IMR-90 (cell line): ENCODE results near the gene MAN2B1. TPM values are rescaled to one million over a fixed set of nuclear protein-coding genes. Genes with fewer than 3 reads are reported as not detected.

Source experiments
- ATAC-seq: fragments of 200-7000 bp; cut with Tn5 transposase; 2 replicates; pipeline ENCODE4 v1.9.1; 2020; ENCODE audit warnings: low read depth, mild to moderate bottlenecking, moderate library complexity
- BruUV-seq: library from RNA; stranded (reverse); fragments of 400-500 nt; replicated peaks from 2 replicates; lab custom pipeline; 2021; lab: Mats Ljungman, UMichigan
- CTCF ChIA-PET: fragments of 300-600 bp; formaldehyde crosslinking; extraction: SDS; loops from one replicate; lab custom pipeline; 2021; ENCODE audit warnings: antibody characterized with exemption; lab: Yijun Ruan, JAX
- POLR2A ChIA-PET: fragments of 300-600 bp; sonication (Branson Sonifier 250); formaldehyde crosslinking; loops from one replicate; lab custom pipeline; 2022; ENCODE audit warnings: antibody characterized with exemption; ENCODE audit not compliant: unreplicated experiment; lab: Charles Lee
- DNase-seq: peaks from one replicate; pipeline ENCODE4 v3.0.0; 2013
- H2AFZ ChIP-seq: replicated peaks from 2 replicates; pipeline ENCODE3; 2013; ENCODE audit warnings: low read length, mild to moderate bottlenecking; ENCODE audit not compliant: poor library complexity
- H2AK5ac ChIP-seq: 2 replicates; pipeline ENCODE4 v1.6.1; 2013; ENCODE audit warnings: low read depth, low read length, inconsistent platforms
- H2AK9ac ChIP-seq: replicated peaks from 2 replicates; pipeline ENCODE3; 2013; ENCODE audit warnings: mild to moderate bottlenecking, low read depth, low read length, moderate library complexity; ENCODE audit not compliant: poor library complexity
- H2BK120ac ChIP-seq: 2 replicates; pipeline ENCODE4 v1.6.1; 2013; ENCODE audit warnings: low read depth, low read length, inconsistent platforms
- H2BK15ac ChIP-seq: 3 replicates; pipeline ENCODE4 v1.6.1; 2013; ENCODE audit warnings: low read depth, low read length, inconsistent platforms
- H2BK20ac ChIP-seq: 2 replicates; pipeline ENCODE4 v1.6.1; 2013; ENCODE audit warnings: low read depth, mild to moderate bottlenecking, inconsistent platforms, low read length, moderate library complexity
- H2BK5ac ChIP-seq: 2 replicates; pipeline ENCODE4 v1.6.1; 2013; ENCODE audit warnings: mild to moderate bottlenecking, low read depth, low read length, inconsistent platforms; ENCODE audit not compliant: poor library complexity, severe bottlenecking
- H3K14ac ChIP-seq: replicated peaks from 2 replicates; pipeline ENCODE4 v1.6.1; 2013; ENCODE audit warnings: low read depth, low read length, inconsistent platforms
- H3K18ac ChIP-seq: 2 replicates; pipeline ENCODE4 v1.6.1; 2013; ENCODE audit warnings: low read depth, low read length, control low read depth
- H3K23ac ChIP-seq: 2 replicates; pipeline ENCODE4 v1.6.1; 2013; ENCODE audit warnings: low read depth, low read length, inconsistent platforms
- H3K27ac ChIP-seq: 2 replicates; pipeline ENCODE4 v1.5.1; 2013; ENCODE audit warnings: mild to moderate bottlenecking, control low read depth, low read length; ENCODE audit not compliant: insufficient read depth
- H3K27me3 ChIP-seq: 2 replicates; pipeline ENCODE4 v1.6.1; 2013; ENCODE audit warnings: low read length; ENCODE audit not compliant: control insufficient read depth, insufficient read depth
- H3K36me3 ChIP-seq: 2 replicates; pipeline ENCODE4 v1.6.1; 2013; ENCODE audit warnings: low read length, mixed read lengths; ENCODE audit not compliant: control insufficient read depth, insufficient read depth
- H3K4ac ChIP-seq: 2 replicates; pipeline ENCODE4 v1.6.1; 2013; ENCODE audit warnings: low read depth, low read length, inconsistent platforms
- H3K4me1 ChIP-seq: 2 replicates; pipeline ENCODE4 v1.6.1; 2013; ENCODE audit warnings: low read length, mixed read lengths; ENCODE audit not compliant: control insufficient read depth, insufficient read depth
- H3K4me2 ChIP-seq: 2 replicates; pipeline ENCODE4 v1.6.1; 2013; ENCODE audit warnings: low read depth, mild to moderate bottlenecking, control low read depth, low read length, moderate library complexity
- H3K4me3 ChIP-seq: 2 replicates; pipeline ENCODE4 v1.5.1; 2013; ENCODE audit warnings: low read depth, mild to moderate bottlenecking, control low read depth, low read length, moderate library complexity; ENCODE audit not compliant: insufficient read depth
- H3K56ac ChIP-seq: 2 replicates; pipeline ENCODE4 v1.6.1; 2013; ENCODE audit warnings: low read length, inconsistent platforms; ENCODE audit not compliant: insufficient read depth; ENCODE audit errors: extremely low read depth
- H3K79me1 ChIP-seq, 2 experiments: 2 replicates each; pipeline ENCODE4 v1.6.1; 2013; ENCODE audit warnings: low read length in 2 of 2, inconsistent platforms in 1 of 2, low read depth in 1 of 2
- H3K9ac ChIP-seq: 2 replicates; pipeline ENCODE4 v1.6.1; 2013; ENCODE audit warnings: low read depth, low read length, control low read depth
- H3K9me1 ChIP-seq: 2 replicates; pipeline ENCODE4 v1.6.1; 2013; ENCODE audit warnings: low read length, inconsistent platforms; ENCODE audit not compliant: insufficient read depth
- H3K9me3 ChIP-seq: 2 replicates; pipeline ENCODE4 v1.6.1; 2013; ENCODE audit warnings: low read length; ENCODE audit not compliant: control insufficient read depth, insufficient read depth
- H4K20me1 ChIP-seq: 2 replicates; pipeline ENCODE4 v1.6.1; 2013; ENCODE audit warnings: low read length, inconsistent platforms; ENCODE audit not compliant: insufficient read depth
- H4K5ac ChIP-seq: 2 replicates; pipeline ENCODE4 v1.6.1; 2013; ENCODE audit warnings: mild to moderate bottlenecking, low read depth, low read length, control low read depth
- H4K8ac ChIP-seq, 2 experiments: 2 replicates each; pipeline ENCODE4 v1.6.1; 2013; ENCODE audit warnings: low read depth in 2 of 2, low read length in 2 of 2, control low read depth in 1 of 2, inconsistent platforms in 1 of 2
- H4K91ac ChIP-seq: 2 replicates; pipeline ENCODE4 v1.6.1; 2013; ENCODE audit warnings: low read depth, low read length, inconsistent platforms; ENCODE audit not compliant: insufficient read depth
- MAZ ChIP-seq: IDR thresholded peaks from 2 replicates; pipeline ENCODE4 v1.6.1; 2012; ENCODE audit warnings: low read depth, mild to moderate bottlenecking, low read length, improper control_type of control experiment, moderate library complexity, borderline replicate concordance
- MXI1 ChIP-seq: IDR thresholded peaks from 2 replicates; pipeline ENCODE4 v1.6.1; 2012; ENCODE audit warnings: low read depth, mild to moderate bottlenecking, low read length, moderate library complexity, borderline replicate concordance
- RCOR1 ChIP-seq: IDR thresholded peaks from 2 replicates; pipeline ENCODE4 v1.6.1; 2012; ENCODE audit warnings: mild to moderate bottlenecking, low read length, improper control_type of control experiment; ENCODE audit not compliant: insufficient replicate concordance
- USF2 ChIP-seq: fragments of 150-350 bp; IDR thresholded peaks from 2 replicates; pipeline ENCODE4 v1.6.1; 2017; ENCODE audit warnings: mild to moderate bottlenecking, antibody characterized with exemption, low read length, low read depth
- WGBS, 2 experiments: methylation state at CpG; one replicate each; pipeline versions ENCODE4 v1.1.5 to v1.1.7; 2013; ENCODE audit warnings: missing lambda C conversion rate in 2 of 2; ENCODE audit not compliant: insufficient read length in 1 of 2; ENCODE audit errors: extremely low coverage in 2 of 2; 5-methylcytosine and 5-hydroxymethylcytosine counted together
- dilution Hi-C: fragments of 300-500 bp; cut with HindIII; formaldehyde crosslinking; loops from one replicate; pipeline ENCODE4 v1.14.3; 2018; ENCODE audit warnings: low sequenced_read_pairs; ENCODE audit not compliant: unreplicated experiment
- in situ Hi-C: fragments of 300-500 bp; cut with MboI; formaldehyde crosslinking; loops from 3 replicates; pipeline ENCODE4 v1.14.3; 2019; ENCODE audit warnings: low sequenced_read_pairs, inconsistent platforms, mixed read lengths
- intact Hi-C: fragments of 100-400 bp; cut with micrococcal nuclease; formaldehyde crosslinking; loops from 2 replicates; pipeline ENCODE4 v1.10.0; 2022
- polyA plus RNA-seq, 3 experiments: library from polyadenylated mRNA; depleted of rRNA; stranded (reverse); fragments of >200 nt; gene quantifications; 2 replicates each; pipeline ENCODE4 v1.2.3, GENCODE V29; 2012; ENCODE audit warnings: low replicate concordance in 1 of 3
- total RNA-seq: library from RNA; depleted of rRNA; stranded (reverse); fragments of >200 nt; gene quantifications from 2 replicates; pipeline ENCODE4 v1.2.3, GENCODE V29; 2012

MAN2B1 gene
- total and polyA plus RNA-seq, 2 of the 4 experiments (the other 2 are of a cell fraction), result 10.4 to 55.4 TPM

GRCh38 chr19:12611361-12611699 is 55.2 kb downstream of the MAN2B1 start:
- DNase-seq (peak; percentile 74), ATAC-seq (peak; percentile 70)
- Histone ChIP-seq H4K20me1 (peaks cover 31% of the 10 kb centered on the region), H3K9me3 (no peaks in the 10 kb centered on the region), H3K36me3 (peaks cover 30% of the 10 kb centered on the region), H3K14ac (peak overlapping the region; percentile 58), H4K8ac (peak overlapping the region; percentile 7 to 90), H3K4me3 (peak overlapping the region; percentile 70), H3K4me2 (peak overlapping the region; percentile 99), H2AFZ (peak overlapping the region; percentile 95), H3K23ac (no peak overlapping the region), H2BK5ac (peak overlapping the region; percentile 82), H2AK9ac (peak overlapping the region; percentile 93), H3K27ac (peak overlapping the region; percentile 81), H3K79me1 (peaks cover 17 to 54% of the 10 kb centered on the region in 2 experiments), H2BK120ac (0 out of 2 replicates have a peak overlapping the region, but pooled peaks have one; percentile 2), H3K27me3 (no peaks in the 10 kb centered on the region), H3K9ac (peak overlapping the region; percentile 83), H2AK5ac (peak overlapping the region; percentile 60), H2BK15ac (no peak overlapping the region), H3K56ac (no peak overlapping the region; the same call in 1 of the 2 replicates), H4K91ac (peak overlapping the region; percentile 53), H3K9me1 (0 out of 2 replicates have a peak, but pooled peaks cover 5% of the 10 kb centered on the region), H3K18ac (peak overlapping the region; percentile 38), H3K4me1 (peaks cover 3% of the 10 kb centered on the region), H3K4ac (peak overlapping the region; percentile 72; the same call in 1 of the 2 replicates), H4K5ac (peak overlapping the region; percentile 89), H2BK20ac (no peak overlapping the region)
- in situ Hi-C loops (no loop called here), dilution Hi-C loops (no loop called here), intact Hi-C loops (no loop called here)
- ChIA-PET POLR2A (interaction anchor here (0.6 to 1.1 kb wide), 2 partner anchors 84 to 932 kb away, joined by 3 read pairs; no protein-coding TSS in a partner anchor), CTCF (no interaction called here)
- TF ChIP-seq RCOR1, result no peak
- peak; percentile 25; the same call in 1 of the 2 replicates for TF ChIP-seq MXI1
- TF ChIP-seq MAZ, result peak; percentile 46; the same call in 1 of the 2 replicates
- TF ChIP-seq USF2, result no peak
- WGBS, 2 experiments, result no CpG with 5 or more reads among the region's 10 CpGs
- BruUV-seq, result no TSS peak
